Neuronal stem cell (in vitro differentiated cells): ENCODE results near the gene NCAM2.

ENCODE experiments used
- DNase-seq: peaks from one replicate; pipeline ENCODE4 v3.0.0-alpha.2; 2013; ENCODE audit warnings: low spot score
- H2AFZ ChIP-seq: one replicate; pipeline ENCODE4 v1.6.1; 2013; ENCODE audit warnings: mild to moderate bottlenecking, low read length, inconsistent platforms
- H2AK5ac ChIP-seq: 2 replicates; pipeline ENCODE4 v1.6.1; 2013; ENCODE audit warnings: low read depth, mild to moderate bottlenecking, inconsistent platforms, low read length, moderate library complexity, mixed read lengths
- H2BK120ac ChIP-seq: 2 replicates; pipeline ENCODE4 v1.6.1; 2013; ENCODE audit warnings: low read depth, mild to moderate bottlenecking, inconsistent platforms, low read length, moderate library complexity, mixed read lengths
- H2BK12ac ChIP-seq: one replicate; pipeline ENCODE4 v1.6.1; 2013; ENCODE audit warnings: low read length, inconsistent platforms
- H2BK15ac ChIP-seq: 2 replicates; pipeline ENCODE4 v1.6.1; 2013; ENCODE audit warnings: mild to moderate bottlenecking, low read length, inconsistent platforms, mixed read lengths
- H2BK5ac ChIP-seq: one replicate; pipeline ENCODE4 v1.6.1; 2013; ENCODE audit warnings: inconsistent platforms, mild to moderate bottlenecking, low read length, moderate library complexity
- H3K14ac ChIP-seq: one replicate; pipeline ENCODE4 v1.6.1; 2013; ENCODE audit warnings: low read length, inconsistent platforms
- H3K18ac ChIP-seq: 2 replicates; pipeline ENCODE4 v1.6.1; 2013; ENCODE audit warnings: low read length, inconsistent platforms
- H3K23ac ChIP-seq: 2 replicates; pipeline ENCODE4 v1.6.1; 2013; ENCODE audit warnings: low read depth, mild to moderate bottlenecking, mixed read lengths, low read length, inconsistent platforms; ENCODE audit not compliant: poor library complexity
- H3K27ac ChIP-seq: replicated peaks from 3 replicates; pipeline ENCODE4 v1.5.1; 2013; ENCODE audit warnings: low read length, inconsistent platforms
- H3K27me3 ChIP-seq, 3 experiments: 2 replicates each; pipeline ENCODE4 v1.6.1; 2013; ENCODE audit warnings: low read length in 3 of 3, mild to moderate bottlenecking in 2 of 3, inconsistent platforms in 1 of 3, low read depth in 1 of 3, mixed read lengths in 1 of 3, moderate library complexity in 1 of 3; ENCODE audit not compliant: control insufficient read depth in 3 of 3, insufficient read depth in 3 of 3
- H3K36me3 ChIP-seq, 2 donors: replicated peaks in 1 of 2; 2 replicates each; pipeline ENCODE4 v1.6.1; 2013; ENCODE audit warnings: low read length in 2 of 2; ENCODE audit not compliant: control insufficient read depth in 2 of 2, insufficient read depth in 2 of 2
- H3K4ac ChIP-seq: 2 replicates; pipeline ENCODE4 v1.6.1; 2013; ENCODE audit warnings: inconsistent platforms, mild to moderate bottlenecking, low read length, moderate library complexity
- H3K4me1 ChIP-seq, 2 donors: 1 replicate in 1 of 2; 2 replicates in 1 of 2; pipeline ENCODE4 v1.6.1; 2013; ENCODE audit warnings: low read length in 2 of 2, low read depth in 1 of 2; ENCODE audit not compliant: control insufficient read depth in 2 of 2, insufficient read depth in 1 of 2
- H3K4me2 ChIP-seq: one replicate; pipeline ENCODE4 v1.6.1; 2013; ENCODE audit warnings: mild to moderate bottlenecking, low read length, inconsistent platforms; ENCODE audit not compliant: insufficient read depth, poor library complexity, severe bottlenecking
- H3K4me3 ChIP-seq, 2 donors: 2 replicates each; pipeline ENCODE4 v1.5.1; 2013; ENCODE audit warnings: low read length in 2 of 2, mild to moderate bottlenecking in 2 of 2, inconsistent platforms in 1 of 2, moderate library complexity in 1 of 2
- H3K79me1 ChIP-seq: one replicate; pipeline ENCODE4 v1.6.1; 2013; ENCODE audit warnings: low read depth, mild to moderate bottlenecking, inconsistent platforms, low read length, moderate library complexity
- H3K9ac ChIP-seq: one replicate; pipeline ENCODE4 v1.6.1; 2013; ENCODE audit warnings: mild to moderate bottlenecking, low read depth, low read length, inconsistent platforms; ENCODE audit not compliant: poor library complexity
- H3K9me3 ChIP-seq, 2 donors: replicated peaks in 1 of 2; 2 replicates each; pipeline versions ENCODE3 to v1.6.1; 2013; ENCODE audit warnings: low read length in 2 of 2, mild to moderate bottlenecking in 2 of 2, inconsistent platforms in 1 of 2, low read depth in 1 of 2, mixed read lengths in 1 of 2, moderate library complexity in 1 of 2; ENCODE audit not compliant: control insufficient read depth in 2 of 2, insufficient read depth in 1 of 2
- H4K8ac ChIP-seq: one replicate; pipeline ENCODE4 v1.6.1; 2013; ENCODE audit warnings: low read depth, mild to moderate bottlenecking, inconsistent platforms, low read length, moderate library complexity
- H4K91ac ChIP-seq: one replicate; pipeline ENCODE4 v1.6.1; 2013; ENCODE audit warnings: low read length, low read depth, mild to moderate bottlenecking, inconsistent platforms; ENCODE audit not compliant: poor library complexity
- WGBS, 2 donors: extraction: QIAGEN DNeasy Blood & Tissue Kit; methylation state at CpG; one replicate each; pipeline ENCODE4 v1.1.7; 2013; ENCODE audit warnings: missing lambda C conversion rate in 2 of 2, mixed read lengths in 1 of 2; ENCODE audit not compliant: insufficient read length in 2 of 2, insufficient replicate concordance in 1 of 2; ENCODE audit errors: extremely low coverage in 2 of 2; 5-methylcytosine and 5-hydroxymethylcytosine counted together

Gene NCAM2

DNA sequence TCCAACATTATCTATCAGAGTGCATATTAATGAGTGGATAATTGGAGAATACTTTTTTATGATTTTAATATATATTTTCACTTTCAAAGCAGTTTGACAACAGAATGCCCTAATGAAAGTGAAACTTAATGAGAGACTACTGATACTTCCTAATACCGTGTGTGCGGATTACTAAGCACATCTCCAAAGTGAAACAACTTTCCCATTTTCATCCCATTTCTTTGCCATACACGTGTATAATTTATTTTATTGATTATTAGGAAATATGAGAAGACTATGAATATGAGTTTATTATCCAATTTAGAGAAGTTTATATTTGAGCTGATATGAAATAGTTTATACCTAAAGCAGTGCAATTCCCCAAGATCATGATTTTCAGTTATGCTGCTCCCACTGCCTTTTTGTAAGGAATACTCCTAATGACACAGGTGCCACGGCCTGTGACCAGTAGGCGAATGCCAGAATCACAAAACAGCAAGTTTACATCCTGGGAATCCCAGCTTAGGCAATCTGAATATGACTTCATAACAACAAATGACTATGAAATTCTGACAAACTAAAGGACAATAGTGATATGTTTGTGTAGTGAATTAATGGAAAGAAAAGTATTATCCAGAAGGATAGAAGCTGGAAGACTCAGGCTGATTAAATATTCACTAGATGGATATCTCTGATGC, 202.9 kb downstream of the NCAM2 start:
- Histone ChIP-seq H3K27me3 (no peaks in the 10 kb centered on the region), H2AFZ (no peak overlapping the region), H2AK5ac (no peak overlapping the region), H3K4ac (no peak overlapping the region), H3K9ac (no peak overlapping the region), H2BK120ac (no peak overlapping the region), H2BK5ac (no peak overlapping the region), H2BK15ac (no peak overlapping the region), H3K14ac (no peak overlapping the region), H3K9me3 (no peaks in the 10 kb centered on the region), H3K4me3 (no peak overlapping the region), H3K79me1 (no peaks in the 10 kb centered on the region), H3K18ac (no peak overlapping the region), H3K27ac (no peak overlapping the region), H2BK12ac (no peak overlapping the region), H4K8ac (no peak overlapping the region), H3K4me1 (peaks cover 0 to 3% of the 10 kb centered on the region in 2 donors), H3K23ac (no peak overlapping the region), H4K91ac (no peak overlapping the region), H3K36me3 (no peaks in the 10 kb centered on the region), H3K4me2 (no peak overlapping the region)
- DNase-seq = no peak
- no CpG with 5 or more reads among the region's 5 CpGs for WGBS, 2 donors

DNA sequence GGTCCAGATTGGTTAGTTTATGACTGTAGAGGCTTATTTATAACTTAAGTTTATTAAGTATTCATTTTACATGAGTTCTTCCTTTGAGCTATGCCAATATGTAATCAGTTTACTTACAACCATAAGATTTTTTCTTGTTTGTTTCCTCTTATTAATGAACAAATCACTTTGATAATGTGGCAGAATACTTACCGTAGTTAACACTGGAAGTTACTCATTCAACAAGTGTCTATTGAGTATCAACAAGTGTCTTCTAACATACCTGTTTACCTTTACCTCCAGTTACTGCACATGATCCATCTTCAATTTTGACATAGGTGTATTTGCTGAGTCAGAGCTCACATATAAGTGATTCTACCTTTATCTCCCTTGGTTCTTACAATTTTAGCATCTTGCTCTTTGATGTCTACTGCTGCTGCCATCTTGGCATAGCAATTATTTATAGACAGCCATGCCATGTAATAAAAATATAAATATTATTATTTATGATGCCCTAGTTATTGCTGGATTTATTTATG, 205.7 kb downstream of the NCAM2 start:
- WGBS, 2 donors = no CpG with 5 or more reads among the region's 1 CpG
- H3K79me1 ChIP-seq = no peaks in the 10 kb centered on the region
- no peak overlapping the region for H2BK12ac ChIP-seq
- H3K9me3 ChIP-seq = no peaks in the 10 kb centered on the region
- H3K23ac ChIP-seq = no peak overlapping the region
- peaks cover 0 to 3% of the 10 kb centered on the region in 2 donors for H3K4me1 ChIP-seq
- no peak overlapping the region for H3K4me2 ChIP-seq
- H3K4ac ChIP-seq = no peak overlapping the region
- H4K91ac ChIP-seq = no peak overlapping the region
- H2BK15ac ChIP-seq = no peak overlapping the region
- H2BK5ac ChIP-seq = no peak overlapping the region
- H2AK5ac ChIP-seq = no peak overlapping the region
- H3K27me3 ChIP-seq = no peaks in the 10 kb centered on the region
- H2BK120ac ChIP-seq = no peak overlapping the region
- no peak overlapping the region for H3K9ac ChIP-seq
- no peak for DNase-seq
- H3K36me3 ChIP-seq = no peaks in the 10 kb centered on the region
- no peak overlapping the region for H3K18ac ChIP-seq
- no peak overlapping the region for H2AFZ ChIP-seq
- H3K4me3 ChIP-seq = no peak overlapping the region
- H4K8ac ChIP-seq = no peak overlapping the region
- no peak overlapping the region for H3K27ac ChIP-seq
- no peak overlapping the region for H3K14ac ChIP-seq

DNA sequence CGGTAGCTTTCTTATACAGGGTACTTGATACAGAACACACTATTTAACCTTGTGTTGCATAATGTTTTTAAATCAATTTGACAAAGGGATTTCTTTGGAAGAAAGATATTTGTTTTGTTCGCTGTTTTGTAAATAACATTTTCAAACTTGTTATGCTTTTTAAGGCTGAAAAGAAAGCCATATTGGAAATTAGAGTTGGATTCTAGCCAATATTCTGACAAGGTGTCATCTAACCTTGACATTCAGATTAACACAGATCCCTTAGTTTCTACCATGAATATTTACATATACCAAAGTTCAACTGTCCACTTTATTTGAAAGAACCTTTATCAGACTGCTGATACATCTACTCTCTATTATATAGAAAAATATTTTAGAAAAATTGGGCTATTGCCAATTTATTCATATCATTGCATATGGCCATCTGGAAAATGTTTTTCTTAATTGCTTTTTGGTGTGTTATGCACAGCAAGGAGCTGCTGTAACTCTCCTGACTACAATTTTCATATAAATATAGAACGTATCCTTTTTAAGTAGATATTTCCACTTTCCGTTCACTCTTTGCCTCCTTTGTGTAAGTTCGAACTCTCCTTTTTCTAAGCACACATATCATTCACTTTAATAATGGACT, 206.3 kb downstream of the NCAM2 start:
- DNase-seq = no peak
- H3K27me3 ChIP-seq = no peaks in the 10 kb centered on the region
- no peak overlapping the region for H2BK15ac ChIP-seq
- H3K9ac ChIP-seq = no peak overlapping the region
- H3K23ac ChIP-seq = no peak overlapping the region
- H2BK120ac ChIP-seq = no peak overlapping the region
- H3K14ac ChIP-seq = no peak overlapping the region
- no peak overlapping the region for H3K4ac ChIP-seq
- H3K36me3 ChIP-seq = no peaks in the 10 kb centered on the region
- H4K8ac ChIP-seq = no peak overlapping the region
- H2AFZ ChIP-seq = no peak overlapping the region
- no peak overlapping the region for H2BK5ac ChIP-seq
- peaks cover 0 to 3% of the 10 kb centered on the region in 2 donors for H3K4me1 ChIP-seq
- H3K79me1 ChIP-seq = no peaks in the 10 kb centered on the region
- H2BK12ac ChIP-seq = no peak overlapping the region
- H3K4me3 ChIP-seq = no peak overlapping the region
- H3K4me2 ChIP-seq = no peak overlapping the region
- no peak overlapping the region for H3K27ac ChIP-seq
- no peak overlapping the region for H3K18ac ChIP-seq
- no CpG with 5 or more reads among the region's 5 CpGs for WGBS, 2 donors
- no peaks in the 10 kb centered on the region for H3K9me3 ChIP-seq
- H4K91ac ChIP-seq = no peak overlapping the region
- H2AK5ac ChIP-seq = no peak overlapping the region

DNA sequence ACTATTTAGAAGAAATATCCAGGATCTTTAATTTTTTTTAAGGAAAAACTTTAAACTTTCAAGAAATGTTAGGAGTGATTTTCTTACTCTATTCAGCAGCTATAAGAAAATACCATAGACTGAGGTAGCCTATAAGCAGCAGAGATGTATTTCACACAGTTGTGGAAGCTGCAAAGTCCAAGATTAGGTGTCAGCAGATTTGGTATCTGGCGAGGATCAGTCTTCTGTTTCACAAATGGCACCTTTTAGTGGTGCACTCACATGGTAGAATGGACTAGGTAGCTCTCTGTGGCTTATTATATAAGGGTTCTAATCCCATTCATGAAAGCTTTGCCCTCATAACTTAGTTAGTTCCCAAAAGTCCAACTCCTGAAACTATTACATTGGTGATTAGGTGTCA, 207.4 kb downstream of the NCAM2 start:
- Histone ChIP-seq H3K4me2 (no peak overlapping the region), H2AFZ (no peak overlapping the region), H2BK120ac (no peak overlapping the region), H3K4ac (no peak overlapping the region), H4K91ac (no peak overlapping the region), H3K14ac (no peak overlapping the region), H2AK5ac (no peak overlapping the region), H3K27ac (no peak overlapping the region), H3K18ac (no peak overlapping the region), H3K9me3 (no peaks in the 10 kb centered on the region), H2BK15ac (no peak overlapping the region), H2BK12ac (no peak overlapping the region), H3K27me3 (no peaks in the 10 kb centered on the region), H3K4me3 (no peak overlapping the region), H3K23ac (no peak overlapping the region), H3K9ac (no peak overlapping the region), H3K79me1 (no peaks in the 10 kb centered on the region), H4K8ac (no peak overlapping the region), H2BK5ac (no peak overlapping the region), H3K36me3 (no peaks in the 10 kb centered on the region), H3K4me1 (no peaks in the 10 kb centered on the region)
- WGBS, 2 donors = no CpG with 5 or more reads among the region's 1 CpG
- no peak for DNase-seq
